G401 (cell line): Measurements from ENCODE around the gene FBRS. TPM values are rescaled to one million over a fixed set of nuclear protein-coding genes. Genes with fewer than 3 reads are reported as not detected.

ENCODE experiments used
- DNase-seq: peaks from one replicate; pipeline ENCODE4 v3.0.0-alpha.2; 2015; ENCODE audit warnings: low spot score
- in situ Hi-C: cut with HindIII; loops from 2 replicates; pipeline ENCODE4 v1.10.0; 2016; ENCODE audit warnings: low sequenced_read_pairs, mixed read lengths
- total RNA-seq: library from RNA; depleted of rRNA; stranded (reverse); fragments of >200 nt; shearing (Covaris generic); gene quantifications from 2 replicates; pipeline ENCODE4 v1.2.3, GENCODE V29; 2014

FBRS gene
- total RNA-seq, 1 experiment from 2014 or later: 20.3 TPM

- no peak for DNase-seq
- in situ Hi-C loops: no loop called here
Measured at GRCh38 chr16:30660424-30661261, 2.4 kb downstream of the FBRS start.

- in situ Hi-C loops: no loop called here
Measured at GRCh38 chr16:30662449-30662848, 4.2 kb downstream of the FBRS start.

GRCh38 chr16:30663038-30663437 lies 4.8 kb downstream of the FBRS start:
- no peak for DNase-seq
- in situ Hi-C loops: no loop called here

More at GRCh38 chr16:30662449-30662848, 4.2 kb downstream of the FBRS start:
- no peak for DNase-seq

- in situ Hi-C loops: no loop called here
- DNase-seq: no peak
Measured at GRCh38 chr16:30663820-30664219, 5.6 kb downstream of the FBRS start.

- DNase-seq: no peak
- in situ Hi-C loops: no loop called here
Measured at GRCh38 chr16:30664616-30665109, 6.4 kb downstream of the FBRS start.

- in situ Hi-C loops: no loop called here
- DNase-seq: no peak
Measured at GRCh38 chr16:30665155-30665829, 7.1 kb downstream of the FBRS start.

GRCh38 chr16:30665830-30666190 lies 7.6 kb downstream of the FBRS start:
- in situ Hi-C loops: no loop called here
- DNase-seq: no peak

GRCh38 chr16:30666681-30667080 lies 8.4 kb downstream of the FBRS start:
- in situ Hi-C loops: no loop called here
- DNase-seq: no peak

- no peak for DNase-seq
- in situ Hi-C loops: no loop called here
Measured at GRCh38 chr16:30667361-30667905, 9.2 kb downstream of the FBRS start.

- DNase-seq: no peak
- in situ Hi-C loops: no loop called here
Measured at GRCh38 chr16:30668393-30668792, 10.2 kb downstream of the FBRS start.

GRCh38 chr16:30669026-30669902 lies 11.0 kb downstream of the FBRS start:
- in situ Hi-C loops: no loop called here
- no peak for DNase-seq

GRCh38 chr16:30669903-30670824 lies 11.9 kb downstream of the FBRS start:
- DNase-seq: no peak
- in situ Hi-C loops: no loop called here

- DNase-seq: no peak
- in situ Hi-C loops: no loop called here
Measured at GRCh38 chr16:30675143-30675542, 16.9 kb downstream of the FBRS start.

- DNase-seq: no peak
- in situ Hi-C loops: no loop called here
Measured at GRCh38 chr16:30677931-30678585, 19.8 kb downstream of the FBRS start.

GRCh38 chr16:30678586-30678970 lies 20.3 kb downstream of the FBRS start:
- in situ Hi-C loops: no loop called here
- DNase-seq: no peak

GRCh38 chr16:30680326-30680725 lies 22.1 kb downstream of the FBRS start:
- DNase-seq: no peak
- in situ Hi-C loops: no loop called here

- no peak for DNase-seq
- in situ Hi-C loops: no loop called here
Measured at GRCh38 chr16:30688701-30689100, 30.5 kb downstream of the FBRS start.

- in situ Hi-C loops: loop anchor here (5.0 kb wide), 1 partner anchor 60 kb away; no protein-coding TSS in a partner anchor
- DNase-seq: no peak
Measured at GRCh38 chr16:30691907-30692306, 33.7 kb downstream of the FBRS start.
